Liver (tissue), 9 donors: ENCODE measurements around the gene SARDH. TPM values are rescaled to one million over a fixed set of nuclear protein-coding genes. Genes with fewer than 3 reads are reported as not detected.

Experiments used
- DNase-seq: peaks from one replicate; pipeline ENCODE4 v3.0.0-alpha.2; 2017; ENCODE audit warnings: low spot score
- H3K27ac ChIP-seq, 2 donors: one replicate each; pipeline ENCODE4 v1.7.0; 2013; ENCODE audit warnings: inconsistent platforms in 2 of 2, low read length in 2 of 2, control low read depth in 1 of 2, low read depth in 1 of 2, mild to moderate bottlenecking in 1 of 2
- H3K27me3 ChIP-seq, 4 donors: one replicate each; pipeline versions ENCODE4 v1.6.1 to v1.7.0; 2013; ENCODE audit warnings: low read length in 3 of 4, inconsistent platforms in 1 of 4, mild to moderate bottlenecking in 1 of 4, moderate library complexity in 1 of 4; ENCODE audit not compliant: control insufficient read depth in 4 of 4, insufficient read depth in 4 of 4
- H3K36me3 ChIP-seq, 4 donors: one replicate each; pipeline versions ENCODE4 v1.6.1 to v1.7.0; 2013; ENCODE audit warnings: low read length in 3 of 4, mild to moderate bottlenecking in 3 of 4, low read depth in 1 of 4, moderate library complexity in 1 of 4; ENCODE audit not compliant: control insufficient read depth in 4 of 4, insufficient read depth in 3 of 4
- H3K4me1 ChIP-seq, 4 donors: one replicate each; pipeline versions ENCODE4 v1.6.1 to v1.7.0; 2013; ENCODE audit warnings: low read length in 3 of 4, mild to moderate bottlenecking in 3 of 4, moderate library complexity in 1 of 4; ENCODE audit not compliant: control insufficient read depth in 4 of 4, insufficient read depth in 4 of 4
- H3K4me3 ChIP-seq, 3 donors: one replicate each; pipeline versions ENCODE4 v1.6.1 to v1.7.0; 2013; ENCODE audit warnings: low read length in 3 of 3, control low read depth in 1 of 3, low read depth in 1 of 3, mild to moderate bottlenecking in 1 of 3
- H3K9ac ChIP-seq, 2 donors: one replicate each; pipeline ENCODE4 v1.7.0; 2013; ENCODE audit warnings: low read length in 2 of 2, mild to moderate bottlenecking in 2 of 2, moderate library complexity in 2 of 2, control low read depth in 1 of 2, low read depth in 1 of 2
- H3K9me3 ChIP-seq, 4 donors: one replicate each; pipeline versions ENCODE4 v1.6.1 to v1.7.0; 2013; ENCODE audit warnings: low read length in 3 of 4; ENCODE audit not compliant: control insufficient read depth in 4 of 4
- EGR1 ChIP-seq, 2 donors: IDR thresholded peaks; 2 replicates each; pipeline ENCODE4 v1.6.1; 2016 to 2018; ENCODE audit warnings: antibody characterized with exemption in 2 of 2, low read depth in 2 of 2
- FOXA1 ChIP-seq: IDR thresholded peaks from 2 replicates; pipeline ENCODE4 v1.6.1; 2016; ENCODE audit warnings: antibody characterized with exemption
- GABPA ChIP-seq, 2 donors: IDR thresholded peaks in 1 of 2; conservative IDR thresholded peaks in 1 of 2; 2 replicates each; pipeline ENCODE4 v1.6.1; 2016; ENCODE audit warnings: antibody characterized with exemption in 2 of 2, mild to moderate bottlenecking in 1 of 2, moderate library complexity in 1 of 2
- HNF4G ChIP-seq: IDR thresholded peaks from 2 replicates; pipeline ENCODE4 v1.6.1; 2016; ENCODE audit warnings: antibody characterized with exemption
- JUND ChIP-seq, 2 donors: IDR thresholded peaks; 2 replicates each; pipeline ENCODE4 v1.6.1; 2016; ENCODE audit warnings: antibody characterized with exemption in 2 of 2
- NR2F2 ChIP-seq: IDR thresholded peaks from 2 replicates; pipeline ENCODE4 v1.6.1; 2016; ENCODE audit warnings: antibody characterized with exemption
- RAD21 ChIP-seq, 2 donors: IDR thresholded peaks; 2 replicates each; pipeline ENCODE4 v1.6.1; 2016; ENCODE audit warnings: antibody characterized with exemption in 2 of 2, mild to moderate bottlenecking in 2 of 2
- RXRA ChIP-seq, 2 donors: IDR thresholded peaks; 2 replicates each; pipeline ENCODE4 v1.6.1; 2017 to 2018; ENCODE audit warnings: antibody characterized with exemption in 2 of 2, mild to moderate bottlenecking in 1 of 2
- SP1 ChIP-seq: IDR thresholded peaks from 2 replicates; pipeline ENCODE4 v1.6.1; 2018; ENCODE audit warnings: antibody characterized with exemption, mild to moderate bottlenecking
- TAF1 ChIP-seq: conservative IDR thresholded peaks from 2 replicates; pipeline ENCODE4 v1.6.1; 2016; ENCODE audit warnings: antibody characterized with exemption, mild to moderate bottlenecking
- YY1 ChIP-seq: IDR thresholded peaks from 2 replicates; pipeline ENCODE4 v1.6.1; 2016; ENCODE audit warnings: antibody characterized with exemption, mild to moderate bottlenecking
- WGBS: extraction: QIAGEN DNeasy Blood & Tissue Kit; methylation state at CpG from one replicate; pipeline ENCODE4 v1.1.7; 2013; 5-methylcytosine and 5-hydroxymethylcytosine counted together
- polyA plus RNA-seq, 2 donors: library from polyadenylated mRNA; stranded (reverse) in 1 of 2; unstranded in 1 of 2; fragments of 200-250 nt in 1 of 2; fragments of >200 nt in 1 of 2; fragmentation: Nextera tagmentation in 1 of 2; extraction: Ambion mirVana in 1 of 2; gene quantifications; one replicate each; pipeline versions ENCODE4 v1.2.1 to v1.2.3, GENCODE V29; 2013 to 2015
- total RNA-seq, 2 donors: library from RNA; depleted of rRNA; stranded (reverse); fragments of >200 nt; gene quantifications; one replicate each; pipeline ENCODE4 v1.2.3, GENCODE V29; 2014
- TF ChIP-seq, protein P1 (sequence below): fragments of 150-350 bp; IDR thresholded peaks from 2 replicates; pipeline ENCODE4 v1.5.1; 2017; ENCODE audit warnings: improper control_type of control experiment, low read depth, low read length; ENCODE audit not compliant: missing input control
- TF ChIP-seq, protein P2 (sequence below): IDR thresholded peaks from 2 replicates; pipeline ENCODE4 v1.6.1; 2016; ENCODE audit warnings: antibody characterized with exemption
- TF ChIP-seq, protein P3 (sequence below): IDR thresholded peaks from 2 replicates; pipeline ENCODE4 v1.6.1; 2016; ENCODE audit warnings: antibody characterized with exemption
- donor health status: healthy.
- donor health status: healthy.
- donor health status: healthy.
- donor health status: healthy.
- donor health status: healthy.

The SARDH gene
- total and polyA plus RNA-seq, 4 donors: 53.7 to 291 (median 63.4) TPM

DNA sequence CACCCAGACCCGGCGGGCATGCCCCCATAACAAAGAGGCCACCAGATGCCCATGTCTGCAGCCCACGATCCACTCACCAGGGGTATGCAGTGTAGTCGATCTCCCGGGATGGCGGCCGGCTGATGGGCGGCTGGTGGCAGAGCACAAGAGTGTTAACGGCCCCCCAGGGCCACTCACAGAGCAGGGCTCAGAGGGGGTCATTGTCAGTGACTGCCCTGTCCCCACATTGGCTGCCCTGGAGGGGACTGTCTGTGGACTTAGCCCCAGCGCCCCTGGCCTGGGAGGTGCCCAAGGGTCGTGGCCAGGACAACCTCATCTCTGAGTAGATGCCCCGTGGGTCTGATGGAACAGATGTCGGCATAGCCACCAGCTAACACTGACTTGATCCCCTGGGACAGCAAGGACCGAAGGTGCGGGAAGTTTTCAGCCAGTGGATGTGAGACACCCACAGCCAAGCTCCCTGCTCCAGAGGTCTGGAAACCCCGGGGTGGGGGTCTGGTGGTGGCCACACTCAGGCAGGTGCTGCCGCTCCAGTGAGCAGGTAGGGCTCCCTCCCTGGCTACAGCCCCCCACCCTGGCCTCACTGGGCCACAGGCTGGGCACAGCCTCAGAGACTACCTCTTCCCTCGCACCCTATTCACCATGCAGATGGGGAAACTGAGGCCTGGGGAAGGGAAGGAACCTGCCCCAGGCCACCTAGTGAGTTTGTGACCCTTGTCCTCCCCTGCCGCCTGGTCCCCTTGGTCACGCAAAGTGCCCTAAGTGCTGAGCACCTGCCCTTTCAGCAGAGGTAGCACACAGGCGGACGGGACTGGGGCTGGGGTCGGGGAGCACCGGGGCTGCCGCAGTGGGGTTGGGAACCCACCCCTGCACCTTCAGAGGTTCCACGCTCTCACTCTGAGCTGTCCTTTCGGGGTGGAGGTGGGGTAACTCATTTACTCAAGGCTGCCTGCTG is 38.1 kb upstream of the SARDH start:
- DNase-seq: no peak
- no peak overlapping the region for H3K9ac ChIP-seq
- peaks cover 19 to 68% (median 27%) of the 10 kb centered on the region in 4 donors for H3K36me3 ChIP-seq
- 95% methylated on average over 27 of the region's 27 CpGs for WGBS
- H3K27me3 ChIP-seq: no peaks in the 10 kb centered on the region
- TF ChIP-seq FOXA1 (no peak), RAD21 (IDR thresholded peaks at IDR 0.05) (no peak), SP1 (no peak), JUND (IDR thresholded peaks at IDR 0.05) (no peak), HNF4G (no peak), NR2F2 (no peak), YY1 (no peak), GABPA (IDR thresholded peaks at IDR 0.05 in 1 of 2, conservative IDR thresholded peaks at IDR 0.05 in 1 of 2) (no peak), EGR1 (IDR thresholded peaks at IDR 0.05; ENCODE audit: low read depth in 2 of 2) (no peak)
- TF ChIP-seq, protein P1, sequence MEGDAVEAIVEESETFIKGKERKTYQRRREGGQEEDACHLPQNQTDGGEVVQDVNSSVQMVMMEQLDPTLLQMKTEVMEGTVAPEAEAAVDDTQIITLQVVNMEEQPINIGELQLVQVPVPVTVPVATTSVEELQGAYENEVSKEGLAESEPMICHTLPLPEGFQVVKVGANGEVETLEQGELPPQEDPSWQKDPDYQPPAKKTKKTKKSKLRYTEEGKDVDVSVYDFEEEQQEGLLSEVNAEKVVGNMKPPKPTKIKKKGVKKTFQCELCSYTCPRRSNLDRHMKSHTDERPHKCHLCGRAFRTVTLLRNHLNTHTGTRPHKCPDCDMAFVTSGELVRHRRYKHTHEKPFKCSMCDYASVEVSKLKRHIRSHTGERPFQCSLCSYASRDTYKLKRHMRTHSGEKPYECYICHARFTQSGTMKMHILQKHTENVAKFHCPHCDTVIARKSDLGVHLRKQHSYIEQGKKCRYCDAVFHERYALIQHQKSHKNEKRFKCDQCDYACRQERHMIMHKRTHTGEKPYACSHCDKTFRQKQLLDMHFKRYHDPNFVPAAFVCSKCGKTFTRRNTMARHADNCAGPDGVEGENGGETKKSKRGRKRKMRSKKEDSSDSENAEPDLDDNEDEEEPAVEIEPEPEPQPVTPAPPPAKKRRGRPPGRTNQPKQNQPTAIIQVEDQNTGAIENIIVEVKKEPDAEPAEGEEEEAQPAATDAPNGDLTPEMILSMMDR: no peak
- TF ChIP-seq, protein P2, sequence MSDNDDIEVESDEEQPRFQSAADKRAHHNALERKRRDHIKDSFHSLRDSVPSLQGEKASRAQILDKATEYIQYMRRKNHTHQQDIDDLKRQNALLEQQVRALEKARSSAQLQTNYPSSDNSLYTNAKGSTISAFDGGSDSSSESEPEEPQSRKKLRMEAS: no peak
- TF ChIP-seq, protein P3, sequence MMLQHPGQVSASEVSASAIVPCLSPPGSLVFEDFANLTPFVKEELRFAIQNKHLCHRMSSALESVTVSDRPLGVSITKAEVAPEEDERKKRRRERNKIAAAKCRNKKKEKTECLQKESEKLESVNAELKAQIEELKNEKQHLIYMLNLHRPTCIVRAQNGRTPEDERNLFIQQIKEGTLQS: no peak
- H3K4me1 ChIP-seq: peaks cover 0 to 8% (median 3%) of the 10 kb centered on the region in 4 donors
- no peaks in the 10 kb centered on the region for H3K9me3 ChIP-seq
- no peak overlapping the region for H3K27ac ChIP-seq
- H3K4me3 ChIP-seq: no peak overlapping the region

DNA sequence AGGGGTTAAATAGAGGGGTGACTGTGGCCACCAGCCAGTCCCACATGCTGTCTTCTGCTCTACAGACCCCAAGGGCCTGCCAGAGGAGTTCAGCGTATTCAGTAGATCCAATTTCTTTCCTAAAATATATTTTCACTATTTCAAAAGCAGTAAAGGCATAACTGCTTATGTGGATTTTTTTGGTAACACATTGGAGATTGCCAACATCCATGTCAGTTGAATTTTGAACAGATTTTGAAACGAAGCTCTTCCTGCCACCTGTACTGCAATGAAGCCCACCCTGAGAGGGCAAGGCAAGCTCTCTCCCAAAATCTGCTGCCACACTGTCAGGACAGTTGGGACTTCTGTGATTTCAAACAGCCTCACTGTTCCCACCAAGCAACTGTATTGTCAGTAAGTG is 37.1 kb upstream of the SARDH start:
- 92% methylated on average over 2 of the region's 2 CpGs for WGBS
- H3K9ac ChIP-seq: no peak overlapping the region
- no peak overlapping the region for H3K4me3 ChIP-seq
- no peak for DNase-seq
- no peaks in the 10 kb centered on the region for H3K9me3 ChIP-seq
- H3K4me1 ChIP-seq: peaks cover 0 to 15% (median 7%) of the 10 kb centered on the region in 4 donors
- no peaks in the 10 kb centered on the region for H3K27me3 ChIP-seq
- no peak overlapping the region for H3K27ac ChIP-seq
- H3K36me3 ChIP-seq: peaks cover 19 to 63% (median 23%) of the 10 kb centered on the region in 4 donors
- TF ChIP-seq RXRA (IDR thresholded peaks at IDR 0.05) (no peak), YY1 (no peak), GABPA (IDR thresholded peaks at IDR 0.05 in 1 of 2, conservative IDR thresholded peaks at IDR 0.05 in 1 of 2) (no peak), TAF1 (no peak)
- TF ChIP-seq, protein P2: no peak
- TF ChIP-seq, protein P1: no peak
